ENCODE measurements around the gene MRPL18. TPM values are rescaled to one million over a fixed set of nuclear protein-coding genes. Genes with fewer than 3 reads are reported as not detected.

Gene MRPL18
- total and polyA plus RNA-seq, 2 of the 8 experiments (the other 6 are each of a cell fraction or from before 2014, with no cell fraction given), result 58.7 to 79.8 TPM

DNA sequence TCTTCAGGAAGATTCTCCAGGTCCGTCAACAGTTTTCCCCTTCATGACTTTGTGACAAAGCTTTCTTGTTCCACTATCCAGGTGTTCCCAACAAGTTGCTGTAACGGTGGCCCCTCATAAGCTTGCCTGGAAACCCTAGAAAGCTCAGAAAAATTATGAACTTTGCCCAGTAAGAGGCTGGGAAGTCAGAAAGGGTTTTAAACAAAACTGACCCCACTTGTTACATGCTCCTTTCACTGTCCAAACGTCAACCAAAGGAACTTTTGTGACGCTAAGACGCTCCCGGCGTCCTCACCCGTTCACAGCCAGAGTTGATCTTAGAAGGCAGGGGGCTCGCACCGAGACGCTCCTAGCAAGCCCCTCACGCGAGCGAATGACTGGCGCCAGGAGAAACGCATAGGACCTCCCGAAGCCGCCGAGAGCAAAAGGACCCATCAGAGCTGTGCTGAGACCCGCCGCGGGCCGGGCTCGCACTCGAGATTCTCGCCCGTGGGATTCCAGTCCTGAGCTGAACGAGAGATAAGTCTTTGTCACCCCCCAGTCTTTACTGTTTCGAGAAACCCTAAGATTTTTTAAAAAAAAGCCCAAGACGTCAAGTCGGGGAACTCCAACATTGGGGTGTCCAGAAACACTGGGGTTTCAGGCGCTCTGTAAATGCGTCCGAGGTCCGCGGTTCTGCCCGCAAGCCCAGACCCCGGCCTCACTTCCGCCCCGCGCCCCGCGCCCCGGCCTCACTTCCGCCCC, 29.0 kb upstream of the MRPL18 start:
- FAIRE-seq, result no peak
- TF ChIP-seq RBBP5 (IDR thresholded peaks at IDR 0.05; ENCODE audit: borderline replicate concordance, low read depth, low read length) (no peak), ASH2L (IDR thresholded peaks at IDR 0.05; ENCODE audit: low read length) (peak; percentile 52), CBX5 (IDR thresholded peaks at IDR 0.05; ENCODE audit: low read depth, low read length) (no peak), TCF12 (IDR thresholded peaks at IDR 0.05; ENCODE audit: low read depth, low read length) (no peak), ZNF274 (IDR thresholded peaks at IDR 0.05; ENCODE audit: borderline replicate concordance, extremely low read depth, low read length) (no peak), KDM4A (IDR thresholded peaks at IDR 0.05; ENCODE audit: low read depth, low read length, severe bottlenecking) (peak; percentile 3), SIX5 (IDR thresholded peaks at IDR 0.05; ENCODE audit: low read depth, low read length) (no peak)
- TF ChIP-seq, protein P1, sequence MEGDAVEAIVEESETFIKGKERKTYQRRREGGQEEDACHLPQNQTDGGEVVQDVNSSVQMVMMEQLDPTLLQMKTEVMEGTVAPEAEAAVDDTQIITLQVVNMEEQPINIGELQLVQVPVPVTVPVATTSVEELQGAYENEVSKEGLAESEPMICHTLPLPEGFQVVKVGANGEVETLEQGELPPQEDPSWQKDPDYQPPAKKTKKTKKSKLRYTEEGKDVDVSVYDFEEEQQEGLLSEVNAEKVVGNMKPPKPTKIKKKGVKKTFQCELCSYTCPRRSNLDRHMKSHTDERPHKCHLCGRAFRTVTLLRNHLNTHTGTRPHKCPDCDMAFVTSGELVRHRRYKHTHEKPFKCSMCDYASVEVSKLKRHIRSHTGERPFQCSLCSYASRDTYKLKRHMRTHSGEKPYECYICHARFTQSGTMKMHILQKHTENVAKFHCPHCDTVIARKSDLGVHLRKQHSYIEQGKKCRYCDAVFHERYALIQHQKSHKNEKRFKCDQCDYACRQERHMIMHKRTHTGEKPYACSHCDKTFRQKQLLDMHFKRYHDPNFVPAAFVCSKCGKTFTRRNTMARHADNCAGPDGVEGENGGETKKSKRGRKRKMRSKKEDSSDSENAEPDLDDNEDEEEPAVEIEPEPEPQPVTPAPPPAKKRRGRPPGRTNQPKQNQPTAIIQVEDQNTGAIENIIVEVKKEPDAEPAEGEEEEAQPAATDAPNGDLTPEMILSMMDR (IDR thresholded peaks at IDR 0.05; ENCODE audit: control extremely low read depth in 1 of 3, insufficient read depth in 1 of 3, low read depth in 1 of 3, low read length in 3 of 3), result no peak

More for the DNA sequence above, 29.0 kb upstream of the MRPL18 start:
- no peak overlapping the region for H3K4ac ChIP-seq (replicated peaks; ENCODE audit: insufficient read length, low read depth, low read length)
- H3K56ac ChIP-seq (replicated peaks; ENCODE audit: insufficient read length, low read depth, low read length), result peak overlapping the region; percentile 54
- peak overlapping the region; percentile 81 for H3K27ac ChIP-seq (ENCODE audit: low read depth, low read length)
- peak overlapping the region; percentile 97 for H2BK12ac ChIP-seq (ENCODE audit: low read depth, low read length)
- peaks cover 6 to 15% (median 12%) of the 10 kb centered on the region in 4 experiments; a peak in 6 of 7 replicates for H3K4me1 ChIP-seq (replicated peaks in 1 of 4; ENCODE audit: control insufficient read depth in 3 of 4, insufficient read depth in 4 of 4, low read length in 3 of 4)
- peak overlapping the region; percentile 71 to 90 for H3K4me2 ChIP-seq (ENCODE audit: insufficient read depth in 1 of 2, low read depth in 2 of 2, low read length in 2 of 2)
- peaks cover 3 to 56% (median 24%) of the 10 kb centered on the region in 4 experiments; a peak in 7 of 8 replicates for H3K36me3 ChIP-seq (ENCODE audit: control insufficient read depth in 2 of 4, insufficient read depth in 4 of 4, low read length in 3 of 4)
- no peak overlapping the region for H3K23ac ChIP-seq (ENCODE audit: insufficient read length)
- peak overlapping the region; percentile 48; the same call in 1 of the 2 replicates for H4K8ac ChIP-seq (ENCODE audit: extremely low read depth, insufficient read depth, low read length)
- peak overlapping the region; percentile 79 for H4K91ac ChIP-seq (replicated peaks; ENCODE audit: insufficient read length, low read length)
- H3K9me3 ChIP-seq (ENCODE audit: insufficient read depth in 2 of 2, low read depth in 1 of 2, low read length in 1 of 2), result no peaks in the 10 kb centered on the region
- peak overlapping the region; percentile 73 for H4K5ac ChIP-seq (ENCODE audit: insufficient read length, low read depth, low read length)
- H3K79me1 ChIP-seq (ENCODE audit: low read depth, low read length), result peaks cover 7% of the 10 kb centered on the region; the same call in 1 of the 2 replicates
- H3K9ac ChIP-seq (replicated peaks in 1 of 4; ENCODE audit: extremely low read depth in 1 of 4, low read depth in 3 of 4, low read length in 3 of 4), result peak overlapping the region; percentile 48 to 68 (median 58)
- no peak overlapping the region for H2BK20ac ChIP-seq (ENCODE audit: low read length)
- DNase-seq (ENCODE audit: low read depth in 1 of 2, low spot score in 2 of 2), result peak in 1 of 2 experiments; percentile 59
- H3K4me3 ChIP-seq (ENCODE audit: extremely low read depth in 1 of 4, insufficient read depth in 2 of 4, low read depth in 3 of 4, low read length in 4 of 4), result peak overlapping the region; percentile 47 to 98 (median 72)
- H3K79me2 ChIP-seq (ENCODE audit: control insufficient read depth in 1 of 2, insufficient read depth in 2 of 2, low read length in 2 of 2), result peaks cover 0 to 15% of the 10 kb centered on the region in 2 experiments; a peak in 2 of 4 replicates
- ChIA-PET POLR2A (ENCODE audit: partially characterized antibody) (interaction anchor here (0.5 to 6.0 kb wide), 14 partner anchors 9 to 225 kb away, joined by 3 to 86 read pairs (median 10); partner anchors contain the start of genes MRPL18, SOD2, TCP1 and WTAP), CTCF (ENCODE audit: partially characterized antibody) (interaction anchor here (1.2 to 1.7 kb wide), 3 partner anchors 35 to 311 kb away, joined by 3 to 6 read pairs (median 3); no protein-coding TSS in a partner anchor)
- peak overlapping the region; percentile 88 for H2BK5ac ChIP-seq (ENCODE audit: low read depth, low read length)
- peaks cover 11% of the 10 kb centered on the region for H3K23me2 ChIP-seq (ENCODE audit: low read depth, low read length)
- peak overlapping the region; percentile 68 for H3K18ac ChIP-seq (ENCODE audit: extremely low read depth, low read length)
- H2BK120ac ChIP-seq (replicated peaks; ENCODE audit: low read depth, low read length), result no peak overlapping the region
- H4K20me1 ChIP-seq (replicated peaks in 1 of 2; ENCODE audit: control insufficient read depth in 1 of 2, insufficient read depth in 2 of 2, low read length in 2 of 2), result peaks cover 0 to 2% of the 10 kb centered on the region in 2 experiments
- H2AFZ ChIP-seq (ENCODE audit: low read length), result no peak overlapping the region
- H3K27me3 ChIP-seq (replicated peaks in 1 of 4; ENCODE audit: control insufficient read depth in 3 of 4, extremely low read depth in 1 of 4, insufficient read depth in 3 of 4, low read length in 3 of 4), result no peaks in the 10 kb centered on the region
- 55% methylated on average over 30 of the region's 45 CpGs; no CpG with 5 or more reads in 1 of the 2 experiments for WGBS, 2 experiments (ENCODE audit: extremely low coverage in 1 of 2, insufficient coverage in 1 of 2, insufficient read length in 1 of 2, insufficient replicate concordance in 2 of 2, low coverage in 1 of 2, low lambda C conversion rate in 2 of 2, missing lambda C conversion rate in 1 of 2)
- 0 out of 2 replicates have a peak overlapping the region, but pooled peaks have one; percentile 8 for H2BK15ac ChIP-seq (ENCODE audit: low read length)
- H3K14ac ChIP-seq (ENCODE audit: insufficient read length), result no peak overlapping the region
- 0 out of 2 replicates have a peak overlapping the region, but pooled peaks have one; percentile 58 for H2AK5ac ChIP-seq (ENCODE audit: low read depth, low read length)

Measured in H1 (cell line).